K562 (cell line): ENCODE results near the gene EEFSEC. TPM values are rescaled to one million over a fixed set of nuclear protein-coding genes. Genes with fewer than 3 reads are reported as not detected.

Experiments
- ATAC-seq: fragments of 200-7000 bp; cut with Tn5 transposase; 3 replicates; pipeline ENCODE4 v1.9.1; 2020; ENCODE audit warnings: moderate library complexity
- BruUV-seq: library from RNA; stranded (reverse); fragments of 400-500 nt; replicated peaks from 2 replicates; lab custom pipeline; 2021; lab: Mats Ljungman, UMichigan
- CTCF ChIA-PET: fragments of 300-600 bp; formaldehyde crosslinking; extraction: SDS; loops from one replicate; lab custom pipeline; 2021; ENCODE audit warnings: low intra/inter-chr PET ratio; lab: Yijun Ruan, JAX
- POLR2A ChIA-PET: fragments of 300-600, 350-650 bp; sonication (Branson Sonifier 250); formaldehyde crosslinking; extraction: SDS; loops from one replicate; lab custom pipeline; 2021; ENCODE audit warnings: antibody characterized with exemption, inconsistent platforms; lab: Yijun Ruan, JAX
- DNase-seq, 4 experiments: peaks; one replicate each; pipeline versions ENCODE4 v3.0.0 to v3.0.0-alpha.2; 2011 to 2018; ENCODE audit warnings: low spot score in 3 of 4, mixed read lengths in 3 of 4; ENCODE audit errors: extremely low read depth in 1 of 4
- FAIRE-seq: peaks from 2 replicates; lab custom pipeline; 2011; peaks lifted over from hg19 to GRCh38; lab: Jason Lieb, UNC
- H2AFZ ChIP-seq: 2 replicates; pipeline ENCODE4 v1.6.0; 2011; ENCODE audit warnings: low read depth, low read length, control low read depth, inconsistent platforms
- H3K27ac ChIP-seq: fragments of 200-600 bp; 3 replicates; pipeline ENCODE4 v1.8.0; 2011; ENCODE audit warnings: low read depth, mild to moderate bottlenecking, control low read depth, inconsistent platforms, low read length, moderate library complexity, mixed read lengths; ENCODE audit errors: extremely low read depth
- H3K27me3 ChIP-seq, 2 experiments: fragments of 300-600 bp in 1 of 2; 2 replicates in 1 of 2; 3 replicates in 1 of 2; pipeline versions ENCODE4 v1.6.0 to v1.8.0; 2011; ENCODE audit warnings: inconsistent platforms in 2 of 2, low read length in 2 of 2, mild to moderate bottlenecking in 1 of 2, mixed read lengths in 1 of 2, moderate library complexity in 1 of 2; ENCODE audit not compliant: control insufficient read depth in 2 of 2, insufficient read depth in 2 of 2
- H3K36me3 ChIP-seq: fragments of 300-600 bp; 3 replicates; pipeline ENCODE4 v1.8.0; 2011; ENCODE audit warnings: mild to moderate bottlenecking, low read length, inconsistent platforms; ENCODE audit not compliant: control insufficient read depth, insufficient read depth
- H3K4me1 ChIP-seq, 2 experiments: fragments of 200-600 bp in 1 of 2; replicated peaks in 1 of 2; 2 replicates in 1 of 2; 3 replicates in 1 of 2; pipeline versions ENCODE4 v1.5.1 to v1.8.0; 2011; ENCODE audit warnings: inconsistent platforms in 2 of 2, low read length in 2 of 2, mild to moderate bottlenecking in 1 of 2, mixed read lengths in 1 of 2, moderate library complexity in 1 of 2; ENCODE audit not compliant: control insufficient read depth in 2 of 2, insufficient read depth in 2 of 2
- H3K4me2 ChIP-seq: 2 replicates; pipeline ENCODE4 v1.6.1; 2011; ENCODE audit warnings: low read length, control low read depth, inconsistent platforms, mixed read lengths; ENCODE audit not compliant: insufficient read depth
- H3K4me3 ChIP-seq: fragments of 200-600 bp; sonication (generic), shearing (Covaris generic); 2 replicates; pipeline ENCODE4 v1.5.1; 2016; ENCODE audit warnings: control low read depth, inconsistent platforms
- H3K79me2 ChIP-seq: fragments of 200-600 bp; 3 replicates; pipeline ENCODE4 v1.8.0; 2011; ENCODE audit warnings: low read length, inconsistent platforms; ENCODE audit not compliant: control insufficient read depth, insufficient read depth
- H3K9ac ChIP-seq, 2 experiments: 2 replicates each; pipeline versions ENCODE4 v1.6.0 to v1.6.1; 2011; ENCODE audit warnings: low read depth in 2 of 2, low read length in 2 of 2, control low read depth in 1 of 2, inconsistent platforms in 1 of 2, mild to moderate bottlenecking in 1 of 2, mixed read lengths in 1 of 2; ENCODE audit not compliant: insufficient read depth in 1 of 2
- H3K9me1 ChIP-seq: one replicate; pipeline ENCODE4 v1.6.0; 2011; ENCODE audit warnings: inconsistent platforms, mild to moderate bottlenecking, low read length, moderate library complexity; ENCODE audit not compliant: control insufficient read depth, insufficient read depth
- H3K9me3 ChIP-seq: replicated peaks from 2 replicates; pipeline ENCODE4 v1.5.1; 2011; ENCODE audit warnings: low read depth, low read length, inconsistent platforms; ENCODE audit not compliant: control insufficient read depth, insufficient read depth
- H4K20me1 ChIP-seq: replicated peaks from 2 replicates; pipeline ENCODE4 v1.6.1; 2011; ENCODE audit warnings: low read length, inconsistent platforms, mixed read lengths; ENCODE audit not compliant: control insufficient read depth, insufficient read depth
- CBFA2T3 ChIP-seq: fragments of 450-650 bp; IDR thresholded peaks from 2 replicates; pipeline ENCODE4 v1.6.1; 2017
- DPF2 ChIP-seq: fragments of 450-650 bp; IDR thresholded peaks from 2 replicates; pipeline ENCODE4 v1.6.1; 2016
- FOS ChIP-seq: IDR thresholded peaks from 3 replicates; pipeline ENCODE4 v1.6.1; 2011; ENCODE audit not compliant: insufficient read length; ENCODE audit errors: extremely low read depth
- HMG20A ChIP-seq: fragments of 450-650 bp; formaldehyde crosslinking; conservative IDR thresholded peaks from 2 replicates; pipeline ENCODE4 v1.4.0; 2020; ENCODE audit warnings: mild to moderate bottlenecking, mixed read lengths
- NR1H2 ChIP-seq: sonication (generic); formaldehyde crosslinking; IDR thresholded peaks from 2 replicates; pipeline ENCODE4 v1.4.0; 2020; ENCODE audit warnings: mild to moderate bottlenecking, missing genetic modification reagents
- PYGO2 ChIP-seq: fragments of 450-650 bp; IDR thresholded peaks from 2 replicates; pipeline ENCODE4 v1.6.1; 2016; ENCODE audit warnings: mild to moderate bottlenecking, missing genetic modification characterization, moderate library complexity, missing compliant biosample characterization
- SRSF1 ChIP-seq: fragments of 200-400 bp; formaldehyde crosslinking; IDR thresholded peaks from 2 replicates; pipeline ENCODE4 v1.6.1; 2017; ENCODE audit warnings: mild to moderate bottlenecking, low read depth, low read length, moderate library complexity
- ZFP1 ChIP-seq: fragments of 450-650 bp; formaldehyde crosslinking; IDR thresholded peaks from 2 replicates; pipeline ENCODE4 v1.4.0; 2020; ENCODE audit warnings: mild to moderate bottlenecking, mixed read lengths
- ZNF764 ChIP-seq: fragments of 250-450 bp; sonication (Bioruptor Pico); IDR thresholded peaks from 2 replicates; pipeline ENCODE4 v1.4.0; 2020; ENCODE audit warnings: low read depth, mild to moderate bottlenecking, moderate library complexity
- WGBS: fragments of 100-300 bp; shearing (Covaris generic); methylation state at CpG from one replicate; pipeline ENCODE4 v1.1.6; 2016; ENCODE audit warnings: low coverage, mixed read lengths; ENCODE audit not compliant: insufficient coverage; ENCODE audit errors: missing lambda C conversion rate; 5-methylcytosine and 5-hydroxymethylcytosine counted together
- in situ Hi-C: fragments of 300-500 bp; cut with MboI; formaldehyde crosslinking; loops from 4 replicates; pipeline ENCODE4 v1.15.0; 2018; ENCODE audit warnings: inconsistent platforms, mixed read lengths
- intact Hi-C: fragments of 100-400 bp; cut with micrococcal nuclease; formaldehyde crosslinking; loops from 2 replicates; pipeline ENCODE4 v1.14.2; 2022
- polyA plus RNA-seq, 8 experiments: library from polyadenylated mRNA; depleted of rRNA in 4 of 8; stranded (reverse) in 5 of 8; unstranded in 3 of 8; fragments of >200 nt; fragmentation: Nextera tagmentation in 2 of 8; fragmentation: Illumina TruSeq in 1 of 8; extraction: Ambion mirVana in 2 of 8; extraction: Trizol in 1 of 8; gene quantifications; 2 replicates each; pipeline versions ENCODE4 v1.2.1 to v1.2.3, GENCODE V29; 2011 to 2014; ENCODE audit warnings: inconsistent platforms in 1 of 8, missing spikeins in 1 of 8
- total RNA-seq, 7 experiments: library from RNA; depleted of rRNA in 6 of 7; stranded (reverse); fragments of >200 nt in 6 of 7; fragmentation: Illumina TruSeq in 2 of 7; extraction: Trizol in 2 of 7; gene quantifications; 2 replicates each; pipeline versions ENCODE4 v1.2.1 to v1.2.3, GENCODE V29; 2011 to 2021; ENCODE audit warnings: low replicate concordance in 1 of 7
- TF ChIP-seq, protein P1 (sequence below): fragments of 450-650 bp; formaldehyde crosslinking; IDR thresholded peaks from 2 replicates; pipeline ENCODE4 v1.4.0; 2022; ENCODE audit warnings: missing genetic modification characterization
- TF ChIP-seq, protein P2 (sequence below): fragments of 200-800 bp; sonication (Bioruptor generic); IDR thresholded peaks from 2 replicates; pipeline ENCODE4 v1.6.1; 2017; ENCODE audit warnings: missing genetic modification characterization, missing compliant biosample characterization
- TF ChIP-seq, protein P3 (sequence below): sonication (generic); formaldehyde crosslinking; IDR thresholded peaks from 2 replicates; pipeline ENCODE4 v1.8.1; 2023; ENCODE audit warnings: mild to moderate bottlenecking, missing genetic modification reagents
- TF ChIP-seq, protein P4 (sequence below): sonication (generic); formaldehyde crosslinking; IDR thresholded peaks from 2 replicates; pipeline ENCODE4 v1.8.0; 2022; ENCODE audit warnings: mild to moderate bottlenecking, missing genetic modification reagents, borderline replicate concordance
- TF ChIP-seq, protein P5 (sequence below): sonication (generic); formaldehyde crosslinking; IDR thresholded peaks from 2 replicates; pipeline ENCODE4 v1.8.1; 2023; ENCODE audit warnings: mild to moderate bottlenecking, missing genetic modification reagents, moderate library complexity

EEFSEC gene
- total and polyA plus RNA-seq, 9 of the 15 experiments (the other 6 are each of a cell fraction or from before 2014, with no cell fraction given), result 0.35 to 11.8 (median 7.7) TPM

DNA sequence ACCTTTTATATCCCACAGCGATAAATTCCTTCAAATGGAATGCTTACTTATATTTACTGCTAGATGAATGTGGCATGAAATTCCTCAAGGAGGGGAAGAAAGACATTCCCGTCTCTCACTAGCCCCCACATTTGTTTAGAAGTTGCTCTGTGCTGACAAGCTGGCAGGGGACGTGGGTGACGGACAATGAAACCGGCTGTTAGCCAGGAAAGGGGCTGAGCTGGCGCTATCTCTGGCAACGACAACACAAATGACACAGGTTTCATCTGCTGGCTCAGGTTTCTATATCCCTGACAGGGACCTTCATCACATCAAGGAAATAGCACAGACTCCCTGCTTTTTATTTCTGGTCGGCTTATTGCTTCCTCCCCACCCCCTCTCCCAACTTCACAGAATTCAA, 45.4 kb upstream of the EEFSEC start:
- POLR2A ChIA-PET, result no interaction called here
- peaks cover 36% of the 10 kb centered on the region for H3K79me2 ChIP-seq
- TF ChIP-seq ZFP1 (CRISPR knock-in tag), result no peak
- TF ChIP-seq CBFA2T3, result no peak
- TF ChIP-seq, protein P1, sequence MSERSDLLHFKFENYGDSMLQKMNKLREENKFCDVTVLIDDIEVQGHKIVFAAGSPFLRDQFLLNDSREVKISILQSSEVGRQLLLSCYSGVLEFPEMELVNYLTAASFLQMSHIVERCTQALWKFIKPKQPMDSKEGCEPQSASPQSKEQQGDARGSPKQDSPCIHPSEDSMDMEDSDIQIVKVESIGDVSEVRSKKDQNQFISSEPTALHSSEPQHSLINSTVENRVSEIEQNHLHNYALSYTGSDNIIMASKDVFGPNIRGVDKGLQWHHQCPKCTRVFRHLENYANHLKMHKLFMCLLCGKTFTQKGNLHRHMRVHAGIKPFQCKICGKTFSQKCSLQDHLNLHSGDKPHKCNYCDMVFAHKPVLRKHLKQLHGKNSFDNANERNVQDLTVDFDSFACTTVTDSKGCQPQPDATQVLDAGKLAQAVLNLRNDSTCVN (CRISPR knock-in tag), result no peak
- TF ChIP-seq, protein P2, sequence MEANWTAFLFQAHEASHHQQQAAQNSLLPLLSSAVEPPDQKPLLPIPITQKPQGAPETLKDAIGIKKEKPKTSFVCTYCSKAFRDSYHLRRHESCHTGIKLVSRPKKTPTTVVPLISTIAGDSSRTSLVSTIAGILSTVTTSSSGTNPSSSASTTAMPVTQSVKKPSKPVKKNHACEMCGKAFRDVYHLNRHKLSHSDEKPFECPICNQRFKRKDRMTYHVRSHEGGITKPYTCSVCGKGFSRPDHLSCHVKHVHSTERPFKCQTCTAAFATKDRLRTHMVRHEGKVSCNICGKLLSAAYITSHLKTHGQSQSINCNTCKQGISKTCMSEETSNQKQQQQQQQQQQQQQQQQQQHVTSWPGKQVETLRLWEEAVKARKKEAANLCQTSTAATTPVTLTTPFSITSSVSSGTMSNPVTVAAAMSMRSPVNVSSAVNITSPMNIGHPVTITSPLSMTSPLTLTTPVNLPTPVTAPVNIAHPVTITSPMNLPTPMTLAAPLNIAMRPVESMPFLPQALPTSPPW, result no peak
- no peak for TF ChIP-seq FOS
- TF ChIP-seq, protein P3, sequence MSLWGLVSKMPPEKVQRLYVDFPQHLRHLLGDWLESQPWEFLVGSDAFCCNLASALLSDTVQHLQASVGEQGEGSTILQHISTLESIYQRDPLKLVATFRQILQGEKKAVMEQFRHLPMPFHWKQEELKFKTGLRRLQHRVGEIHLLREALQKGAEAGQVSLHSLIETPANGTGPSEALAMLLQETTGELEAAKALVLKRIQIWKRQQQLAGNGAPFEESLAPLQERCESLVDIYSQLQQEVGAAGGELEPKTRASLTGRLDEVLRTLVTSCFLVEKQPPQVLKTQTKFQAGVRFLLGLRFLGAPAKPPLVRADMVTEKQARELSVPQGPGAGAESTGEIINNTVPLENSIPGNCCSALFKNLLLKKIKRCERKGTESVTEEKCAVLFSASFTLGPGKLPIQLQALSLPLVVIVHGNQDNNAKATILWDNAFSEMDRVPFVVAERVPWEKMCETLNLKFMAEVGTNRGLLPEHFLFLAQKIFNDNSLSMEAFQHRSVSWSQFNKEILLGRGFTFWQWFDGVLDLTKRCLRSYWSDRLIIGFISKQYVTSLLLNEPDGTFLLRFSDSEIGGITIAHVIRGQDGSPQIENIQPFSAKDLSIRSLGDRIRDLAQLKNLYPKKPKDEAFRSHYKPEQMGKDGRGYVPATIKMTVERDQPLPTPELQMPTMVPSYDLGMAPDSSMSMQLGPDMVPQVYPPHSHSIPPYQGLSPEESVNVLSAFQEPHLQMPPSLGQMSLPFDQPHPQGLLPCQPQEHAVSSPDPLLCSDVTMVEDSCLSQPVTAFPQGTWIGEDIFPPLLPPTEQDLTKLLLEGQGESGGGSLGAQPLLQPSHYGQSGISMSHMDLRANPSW, result no peak
- no peak for TF ChIP-seq PYGO2
- TF ChIP-seq, protein P4, sequence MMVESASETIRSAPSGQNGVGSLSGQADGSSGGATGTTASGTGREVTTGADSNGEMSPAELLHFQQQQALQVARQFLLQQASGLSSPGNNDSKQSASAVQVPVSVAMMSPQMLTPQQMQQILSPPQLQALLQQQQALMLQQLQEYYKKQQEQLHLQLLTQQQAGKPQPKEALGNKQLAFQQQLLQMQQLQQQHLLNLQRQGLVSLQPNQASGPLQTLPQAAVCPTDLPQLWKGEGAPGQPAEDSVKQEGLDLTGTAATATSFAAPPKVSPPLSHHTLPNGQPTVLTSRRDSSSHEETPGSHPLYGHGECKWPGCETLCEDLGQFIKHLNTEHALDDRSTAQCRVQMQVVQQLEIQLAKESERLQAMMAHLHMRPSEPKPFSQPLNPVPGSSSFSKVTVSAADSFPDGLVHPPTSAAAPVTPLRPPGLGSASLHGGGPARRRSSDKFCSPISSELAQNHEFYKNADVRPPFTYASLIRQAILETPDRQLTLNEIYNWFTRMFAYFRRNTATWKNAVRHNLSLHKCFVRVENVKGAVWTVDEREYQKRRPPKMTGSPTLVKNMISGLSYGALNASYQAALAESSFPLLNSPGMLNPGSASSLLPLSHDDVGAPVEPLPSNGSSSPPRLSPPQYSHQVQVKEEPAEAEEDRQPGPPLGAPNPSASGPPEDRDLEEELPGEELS (CRISPR knock-in tag), result no peak
- no peak for TF ChIP-seq ZNF764 (CRISPR knock-in tag)
- TF ChIP-seq SRSF1, result no peak
- TF ChIP-seq NR1H2 (CRISPR knock-in tag), result no peak
- no peak for TF ChIP-seq HMG20A (CRISPR knock-in tag)
- no peak for TF ChIP-seq DPF2
- TF ChIP-seq, protein P5, sequence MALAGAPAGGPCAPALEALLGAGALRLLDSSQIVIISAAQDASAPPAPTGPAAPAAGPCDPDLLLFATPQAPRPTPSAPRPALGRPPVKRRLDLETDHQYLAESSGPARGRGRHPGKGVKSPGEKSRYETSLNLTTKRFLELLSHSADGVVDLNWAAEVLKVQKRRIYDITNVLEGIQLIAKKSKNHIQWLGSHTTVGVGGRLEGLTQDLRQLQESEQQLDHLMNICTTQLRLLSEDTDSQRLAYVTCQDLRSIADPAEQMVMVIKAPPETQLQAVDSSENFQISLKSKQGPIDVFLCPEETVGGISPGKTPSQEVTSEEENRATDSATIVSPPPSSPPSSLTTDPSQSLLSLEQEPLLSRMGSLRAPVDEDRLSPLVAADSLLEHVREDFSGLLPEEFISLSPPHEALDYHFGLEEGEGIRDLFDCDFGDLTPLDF (CRISPR knock-in tag), result no peak
- TF ChIP-seq, all 486 proteins: peak for 0
- Histone ChIP-seq H2AFZ (no peak overlapping the region), H4K20me1 (no peaks in the 10 kb centered on the region), H3K4me1 (peaks cover 0 to 4% of the 10 kb centered on the region in 2 experiments; a peak in 2 of 5 replicates), H3K9ac (no peak overlapping the region), H3K36me3 (peaks cover 83% of the 10 kb centered on the region), H3K27me3 (no peaks in the 10 kb centered on the region), H3K9me3 (no peaks in the 10 kb centered on the region), H3K4me2 (no peak overlapping the region), H3K9me1 (no peaks in the 10 kb centered on the region), H3K4me3 (no peak overlapping the region), H3K27ac (no peak overlapping the region)
- FAIRE-seq (no peak), DNase-seq (no peak), ATAC-seq (no peak)
- in situ Hi-C loops, result no loop called here
- 88% methylated on average over 5 of the region's 8 CpGs for WGBS
- CTCF ChIA-PET, result no interaction called here
- intact Hi-C loops, result no loop called here
- BruUV-seq, result no TSS peak
